ENCODE results near the gene CPLX3.
A peak's percentile ranks its signal among the peaks of the same experiment; 100 is the strongest.

The CPLX3 gene

DNA sequence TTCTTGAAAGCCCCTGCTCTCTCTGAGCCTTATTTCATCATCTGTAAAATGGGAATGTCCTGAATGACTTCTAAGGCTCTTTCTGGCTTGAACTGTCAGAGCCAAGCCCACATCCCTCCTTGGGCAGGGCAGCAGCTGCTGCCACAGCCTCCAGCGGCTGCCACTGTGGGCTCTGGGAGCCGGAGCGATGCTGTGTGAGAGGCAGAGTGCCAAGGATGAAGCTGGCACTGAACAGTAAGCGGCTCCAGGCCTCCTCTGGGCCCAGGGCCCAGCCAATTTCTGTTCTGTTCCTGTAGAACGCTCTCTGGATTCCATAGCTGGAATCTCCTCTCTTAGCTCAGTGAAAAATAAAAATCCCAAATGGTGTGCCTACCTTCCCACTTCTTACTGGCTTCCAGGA lies 4.4 kb downstream of the CPLX3 start:
- no peak for DNase-seq

DNA sequence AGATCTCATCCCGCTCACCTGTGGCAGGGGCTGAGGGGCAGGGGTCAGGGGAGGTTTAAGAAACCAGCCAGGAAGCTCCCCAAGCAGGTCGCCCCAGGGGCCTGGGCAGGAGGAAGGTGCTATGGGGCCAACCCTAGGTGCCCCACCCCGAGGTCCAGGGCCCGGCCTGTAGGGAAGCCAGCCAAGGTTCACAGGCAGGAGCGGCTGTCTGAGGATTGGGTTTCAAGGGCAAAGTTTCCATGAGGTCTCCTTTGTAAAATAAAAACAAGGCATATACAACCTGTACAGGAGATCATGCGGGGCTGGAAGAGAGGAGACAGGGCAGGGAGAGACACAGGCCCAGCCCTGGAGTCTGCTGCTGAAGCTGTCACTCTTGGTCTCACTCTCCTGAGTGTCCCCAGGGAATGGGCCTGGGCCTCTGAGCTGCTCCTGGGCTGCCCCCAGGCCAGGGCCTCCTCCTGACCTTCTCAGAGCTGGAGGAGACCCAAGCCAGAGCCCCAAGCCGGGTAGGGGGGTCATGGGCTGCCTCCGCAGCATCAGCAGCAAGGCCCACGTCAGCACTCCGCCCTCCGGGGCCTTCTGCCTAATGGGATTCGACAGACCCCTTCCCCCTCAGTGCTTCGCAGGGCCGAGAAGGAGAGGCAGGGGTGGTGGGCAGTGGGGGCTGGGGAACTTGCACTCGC lies 5.5 kb downstream of the CPLX3 start:
- no peak for DNase-seq

DNA sequence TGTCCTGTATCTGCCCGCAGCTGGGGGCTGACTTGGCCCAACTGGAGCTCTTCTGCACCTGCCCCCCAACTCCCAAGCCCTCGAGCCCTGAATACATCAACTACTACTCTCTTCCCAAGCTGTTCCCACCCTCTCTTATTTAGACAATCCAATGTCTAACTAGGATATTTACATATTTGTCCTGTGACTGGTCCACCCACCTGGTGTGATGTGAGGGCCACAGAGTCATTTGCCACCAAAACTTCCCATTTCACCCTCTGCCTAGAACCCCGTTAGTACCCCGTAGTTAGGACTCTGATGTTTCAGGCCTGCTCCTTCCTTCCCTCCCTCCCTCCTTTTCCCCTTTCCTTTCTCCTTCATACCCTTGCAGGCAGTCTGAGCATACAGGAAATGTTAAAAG lies 6.4 kb downstream of the CPLX3 start:
- DNase-seq = no peak

DNA sequence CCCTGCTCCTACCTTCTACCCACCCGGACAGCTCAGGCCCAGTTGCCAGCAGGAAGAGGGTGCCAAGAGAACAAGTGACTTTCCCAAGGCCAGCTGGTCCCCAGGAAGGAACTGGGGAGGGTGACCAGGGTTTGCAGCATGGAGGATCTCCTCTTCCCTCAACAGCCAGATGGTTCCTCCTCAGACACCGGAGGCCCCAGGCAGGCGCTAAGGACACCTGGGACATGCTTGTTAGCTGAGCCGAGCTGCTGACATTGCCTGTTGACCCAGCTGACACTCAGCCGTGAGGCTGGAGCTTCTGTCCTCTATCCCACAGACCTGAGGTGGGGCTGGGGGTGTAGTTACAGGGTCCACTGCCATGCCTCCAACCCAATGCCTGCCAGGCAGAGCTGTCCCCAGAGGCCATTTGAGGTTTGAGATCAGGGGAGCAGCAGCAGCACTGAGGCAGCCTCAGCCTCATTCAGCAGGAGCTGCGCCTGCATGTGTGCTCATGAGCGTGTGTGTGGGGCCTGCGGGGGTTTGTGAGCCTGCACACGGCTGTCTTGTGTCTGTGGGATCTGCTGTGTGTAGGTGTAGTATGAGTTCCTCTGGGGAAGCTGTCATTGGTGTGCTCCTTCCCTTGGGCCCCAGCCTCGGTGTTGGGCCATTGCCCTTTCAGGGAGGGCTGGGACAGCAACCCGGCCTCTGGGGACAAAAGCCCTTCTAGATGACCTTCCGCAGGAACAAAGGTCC lies 7.1 kb downstream of the CPLX3 start:
- no peak for DNase-seq

DNA sequence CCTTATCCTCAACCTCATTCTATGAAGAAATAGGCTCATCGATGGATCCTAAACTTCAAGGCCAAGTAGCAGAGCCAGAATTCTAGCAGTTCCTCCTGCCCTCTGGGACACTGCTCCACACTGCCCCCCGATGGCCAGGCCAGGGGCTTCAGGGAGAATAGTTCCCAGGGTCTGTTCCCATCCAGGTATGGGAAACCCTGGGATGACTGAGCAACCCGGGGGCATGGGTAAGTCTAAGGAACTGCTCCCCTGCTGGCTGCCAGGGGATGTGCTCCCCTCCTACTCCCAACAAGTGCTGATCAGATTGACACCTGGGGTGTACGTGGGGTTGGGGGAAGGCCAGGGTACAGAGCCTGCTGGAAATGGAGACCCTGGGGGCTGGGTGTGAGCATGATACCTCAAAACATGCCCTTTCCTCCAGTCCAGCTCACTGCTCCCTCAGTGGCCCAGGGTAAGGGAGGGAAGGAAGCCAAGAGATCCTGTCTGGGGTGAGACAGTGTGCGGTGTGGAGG lies 8.9 kb downstream of the CPLX3 start:
- peak; percentile 40 for DNase-seq

DNA sequence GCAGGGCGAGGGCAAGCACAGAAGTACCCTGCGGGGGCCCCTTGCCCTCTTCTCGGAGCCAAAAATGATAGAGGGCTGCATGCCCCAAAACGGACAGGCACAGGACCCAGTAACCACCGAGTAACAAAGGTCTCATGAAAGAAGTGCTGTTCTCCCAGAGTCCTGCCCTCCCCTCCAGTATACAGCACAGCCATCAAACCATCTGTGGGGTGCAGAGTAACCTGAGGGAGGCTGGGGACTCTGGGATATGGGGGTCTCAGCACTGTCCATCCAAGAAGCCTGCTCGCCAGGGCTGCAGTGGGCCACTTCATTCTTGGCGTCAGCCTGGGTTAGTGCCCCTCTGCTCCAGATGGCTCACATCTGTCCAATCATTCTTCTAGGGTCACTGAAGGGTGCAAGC lies 10.4 kb downstream of the CPLX3 start:
- DNase-seq = no peak

DNA sequence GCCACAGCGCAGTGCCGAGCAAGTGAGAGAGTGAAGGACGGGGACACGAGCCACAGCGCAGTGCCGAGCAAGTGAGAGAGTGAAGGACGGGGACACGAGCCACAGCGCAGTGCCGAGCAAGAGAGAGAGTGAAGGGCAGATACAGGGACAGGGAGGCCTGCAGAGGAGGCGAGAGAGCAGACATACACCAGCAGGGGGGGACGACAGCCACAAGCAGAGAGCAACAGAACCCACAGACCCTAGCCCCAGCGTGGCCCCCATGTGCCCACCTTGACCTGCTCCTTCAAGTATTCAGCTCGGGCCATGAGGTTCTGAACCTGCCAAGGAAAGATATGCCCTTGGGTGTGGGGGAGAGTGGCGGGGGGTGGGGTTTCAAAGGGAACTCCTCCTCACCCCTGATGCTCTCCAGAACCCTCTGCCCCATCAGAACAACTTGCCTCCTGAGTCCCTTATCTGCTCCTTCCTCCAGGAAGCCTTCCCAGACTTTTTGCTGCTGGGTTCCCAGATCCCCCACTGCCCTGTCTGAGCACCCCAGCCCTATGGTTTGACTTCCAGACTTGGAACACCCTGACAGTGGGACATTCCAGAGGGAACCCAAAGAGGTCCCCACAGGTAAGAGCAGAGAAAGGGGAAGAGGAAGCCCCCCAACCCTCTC lies 11.2 kb downstream of the CPLX3 start:
- DNase-seq = no peak

DNA sequence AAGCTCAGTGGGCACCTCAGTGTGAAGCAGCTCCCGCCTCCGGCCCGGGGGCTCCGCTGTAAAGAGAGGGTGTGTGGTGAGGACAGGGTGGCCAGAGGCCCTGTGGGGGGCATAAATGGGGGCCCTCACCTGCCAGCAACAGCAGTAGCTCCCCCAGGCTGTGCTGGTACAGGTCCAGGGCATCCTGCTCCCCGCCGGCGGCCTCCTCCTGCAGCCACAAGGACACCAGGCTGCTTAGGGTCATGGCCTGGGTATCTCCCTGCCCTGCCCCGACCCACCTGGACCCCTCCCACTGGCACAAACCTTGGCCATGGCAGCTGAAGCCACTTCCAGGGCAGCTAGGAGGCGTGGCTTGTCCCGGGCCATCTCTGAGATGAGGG lies 11.7 kb downstream of the CPLX3 start:
- no peak for DNase-seq

DNA sequence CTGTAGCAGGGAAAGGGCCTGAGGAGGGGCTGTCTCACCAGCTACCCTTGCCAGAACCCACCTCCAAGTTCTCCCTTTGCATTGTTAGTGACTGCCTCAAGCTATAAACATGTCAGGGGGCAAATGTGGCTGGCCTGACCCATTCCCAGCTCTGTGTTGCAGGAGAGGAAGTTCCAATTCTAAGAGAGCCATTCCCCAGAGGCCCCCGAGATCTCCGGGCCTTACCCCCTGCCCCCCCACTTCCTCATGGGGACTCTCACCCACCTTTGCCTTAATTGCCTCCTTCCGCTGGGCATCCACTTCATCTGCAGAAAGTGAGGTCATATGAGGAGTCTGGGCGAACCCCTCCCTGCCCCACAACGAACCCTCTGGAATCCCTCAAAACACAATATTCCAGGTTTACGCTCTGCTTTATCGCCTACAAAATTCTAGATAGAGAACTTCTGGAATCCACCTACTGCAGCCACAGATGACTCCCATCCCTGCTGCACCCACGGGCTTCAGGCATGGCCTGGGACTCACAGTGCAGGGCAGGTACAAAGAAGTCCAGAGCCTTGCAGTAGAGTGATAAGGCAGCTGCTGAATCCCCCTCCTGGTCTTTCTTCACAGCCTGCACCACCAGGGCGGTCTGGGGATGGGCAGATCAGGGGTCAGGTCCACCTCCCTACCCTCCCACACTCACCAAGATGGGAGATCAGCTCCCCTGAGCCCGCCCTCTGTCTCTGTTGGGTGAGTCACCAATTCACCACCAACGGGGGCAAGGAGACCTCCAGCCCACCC lies 12.5 kb downstream of the CPLX3 start:
- no peak for DNase-seq

DNA sequence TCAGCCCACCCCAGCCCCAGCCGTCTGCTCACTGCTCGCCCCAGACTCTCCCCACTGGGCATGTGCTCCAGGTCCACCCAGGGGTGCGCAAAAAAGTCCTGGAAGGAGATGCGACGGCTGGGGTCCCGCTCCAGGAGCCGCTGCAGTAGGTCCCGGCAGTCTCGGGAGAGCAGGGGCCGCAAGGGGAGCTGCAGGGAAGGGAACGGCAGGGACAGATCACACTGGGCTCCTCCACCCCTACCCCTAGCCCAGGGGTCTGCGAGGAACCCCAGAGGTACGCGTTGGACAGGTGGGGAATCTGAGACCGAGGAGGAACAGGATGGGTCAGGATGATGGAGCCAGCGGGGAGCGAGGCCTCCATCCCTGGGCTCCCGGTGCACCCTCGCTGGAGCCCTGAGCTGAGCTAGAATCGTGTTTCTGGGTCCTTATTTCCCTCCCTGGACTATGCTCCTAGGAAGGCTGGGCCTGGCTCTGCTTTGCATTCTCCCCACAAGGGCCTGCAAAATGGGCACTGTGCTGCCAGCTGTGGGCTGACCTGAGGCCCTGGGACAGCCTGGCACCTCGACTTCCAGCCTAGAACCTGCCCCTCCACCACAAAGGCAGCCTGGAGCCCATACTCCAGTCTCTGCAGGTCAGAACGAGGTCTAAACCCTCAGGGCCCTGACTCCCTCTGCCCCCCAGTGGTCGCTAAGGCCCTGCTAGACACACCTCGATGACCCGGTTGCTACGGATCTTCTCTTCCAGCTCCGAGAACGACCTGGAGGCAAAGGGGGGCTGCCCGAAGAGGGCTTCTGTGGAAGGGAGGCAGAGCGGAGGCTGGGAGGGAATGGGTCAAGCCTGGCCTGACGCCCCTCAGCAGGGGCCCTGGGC lies 13.3 kb downstream of the CPLX3 start:
- no peak for DNase-seq

DNA sequence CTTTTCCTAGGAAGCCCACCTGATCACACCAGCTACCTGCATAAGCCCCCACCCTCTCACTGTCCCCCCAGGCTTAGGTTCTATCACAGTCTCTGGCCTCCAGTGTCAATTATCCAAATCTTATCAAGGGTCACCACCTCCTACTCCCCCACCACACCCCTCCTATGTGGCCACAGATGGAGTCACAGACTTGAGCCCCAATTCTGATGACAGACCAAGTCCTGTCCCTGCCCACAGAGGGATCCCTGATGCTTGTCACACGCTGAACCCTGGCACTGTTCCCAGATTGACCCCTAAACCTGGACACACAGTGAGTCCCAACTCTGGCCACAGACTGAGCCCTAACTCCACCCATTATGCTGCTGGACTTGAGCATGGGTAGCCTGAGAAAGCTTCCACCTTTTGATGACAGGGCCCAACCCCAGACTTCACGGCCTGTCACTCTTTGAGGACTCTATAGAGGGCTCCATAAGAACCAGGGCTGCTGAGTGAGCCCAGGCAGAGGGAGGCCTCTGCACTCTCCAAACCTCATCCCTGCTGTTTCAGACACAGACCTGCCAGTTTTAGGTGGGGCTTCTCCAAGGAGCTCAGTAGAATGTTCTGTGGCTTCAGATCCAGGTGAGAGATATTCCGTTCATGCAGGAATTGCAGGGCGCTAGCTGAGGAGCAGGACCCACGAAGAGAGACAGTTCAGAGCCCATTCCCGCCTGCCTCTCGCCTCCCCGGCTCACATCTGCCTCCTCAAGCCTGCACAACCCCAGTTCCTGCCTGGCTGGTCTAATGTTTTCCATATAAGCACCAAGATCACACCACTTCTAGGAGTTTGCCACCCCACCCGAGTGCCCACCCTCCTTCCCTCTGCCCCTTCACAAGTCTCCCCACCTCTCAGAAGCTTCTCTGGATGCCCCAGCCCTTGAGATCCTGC lies 14.7 kb downstream of the CPLX3 start:
- DNase-seq = no peak

DNA sequence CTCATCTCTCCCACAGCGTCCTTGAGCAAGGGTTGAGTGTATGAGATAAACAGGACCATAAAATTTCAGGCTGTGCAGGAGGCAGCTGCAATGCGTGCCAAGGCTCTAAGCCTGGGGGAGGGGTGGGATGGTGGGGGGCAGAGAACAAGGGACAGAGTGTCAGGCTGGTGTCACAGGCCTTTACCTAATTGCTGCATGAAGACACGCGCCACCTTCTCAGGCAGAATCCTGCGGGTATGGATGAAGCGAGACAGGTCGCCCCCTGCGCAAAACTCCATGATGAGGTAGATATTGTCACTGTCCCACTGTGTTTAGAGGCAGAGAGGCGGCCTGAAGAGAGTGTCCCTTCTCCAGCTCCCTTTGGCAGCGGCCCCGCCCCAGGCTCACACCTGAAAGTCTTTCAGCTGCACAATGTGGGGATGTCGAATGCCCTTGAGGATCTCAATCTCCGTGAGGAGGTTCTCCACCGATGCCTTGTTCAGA lies 15.5 kb downstream of the CPLX3 start:
- no peak for DNase-seq

DNA sequence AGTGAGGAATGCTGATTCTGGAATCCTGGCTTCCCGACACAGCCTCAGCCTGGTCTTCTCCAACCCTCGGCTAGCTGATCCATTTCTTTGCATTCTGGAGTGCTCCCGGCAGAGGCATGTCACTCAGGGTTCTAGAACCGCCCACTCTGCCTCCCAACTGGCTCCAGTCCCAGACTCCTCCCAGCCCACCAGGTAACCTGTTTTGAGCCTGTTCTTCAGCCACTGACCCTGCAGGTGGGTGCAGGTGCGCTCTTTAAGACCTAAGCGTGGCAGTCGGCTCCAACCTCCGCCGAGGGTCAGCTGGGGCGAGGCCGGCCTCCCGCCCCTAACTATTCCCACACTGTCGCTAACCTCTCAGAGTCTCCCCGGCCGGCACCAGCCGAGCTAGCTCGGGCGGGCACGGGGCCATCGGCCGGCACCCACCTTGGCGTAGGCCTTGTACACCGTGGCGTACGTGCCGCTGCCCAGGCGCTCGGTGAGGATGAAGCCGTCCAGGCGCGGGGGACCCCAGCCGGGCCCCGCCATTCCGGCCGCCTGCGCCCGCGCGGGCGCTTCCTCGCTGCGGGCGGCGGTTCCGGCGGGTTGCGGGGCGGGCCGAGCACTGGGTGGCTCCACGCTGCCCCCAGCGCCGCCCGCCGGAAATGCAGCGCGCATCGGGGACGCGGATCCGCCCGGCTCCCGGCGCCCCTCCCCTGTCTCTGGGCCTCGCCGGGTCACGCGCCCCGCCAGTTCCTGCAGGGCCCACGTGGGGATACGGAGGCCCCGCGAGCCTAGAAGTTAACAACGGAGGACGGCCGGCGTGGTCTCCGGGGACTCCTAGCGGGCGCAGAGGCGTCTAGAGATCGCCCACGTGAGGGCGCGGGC lies 16.4 kb downstream of the CPLX3 start, which contains the start of gene ULK3:
Gene ULK3 (minus strand): TSS at position 576 of the 864 bp plus-strand sequence. CDS start 51 bp downstream, at position 525.
- peak; percentile 91 for DNase-seq

DNA sequence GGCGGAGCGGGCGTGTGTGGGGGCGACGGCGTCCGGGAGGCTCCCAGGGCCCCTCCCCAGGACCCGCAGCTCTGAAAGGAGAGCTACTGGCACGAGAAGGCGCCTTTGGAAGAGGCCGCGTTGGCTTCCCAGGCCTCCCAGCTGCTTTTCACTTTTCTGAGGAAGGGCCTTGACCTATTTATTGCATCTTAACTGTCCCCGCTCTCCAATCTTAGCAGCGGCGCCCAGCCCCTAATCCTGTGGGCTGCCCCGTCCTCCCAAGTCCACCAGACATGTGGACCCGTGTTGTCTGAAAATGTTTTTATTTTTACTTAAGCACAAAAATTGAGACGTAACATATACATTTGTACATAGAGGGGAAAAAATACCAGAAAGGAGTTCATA lies 17.0 kb downstream of the CPLX3 start:
- DNase-seq = no peak

DNA sequence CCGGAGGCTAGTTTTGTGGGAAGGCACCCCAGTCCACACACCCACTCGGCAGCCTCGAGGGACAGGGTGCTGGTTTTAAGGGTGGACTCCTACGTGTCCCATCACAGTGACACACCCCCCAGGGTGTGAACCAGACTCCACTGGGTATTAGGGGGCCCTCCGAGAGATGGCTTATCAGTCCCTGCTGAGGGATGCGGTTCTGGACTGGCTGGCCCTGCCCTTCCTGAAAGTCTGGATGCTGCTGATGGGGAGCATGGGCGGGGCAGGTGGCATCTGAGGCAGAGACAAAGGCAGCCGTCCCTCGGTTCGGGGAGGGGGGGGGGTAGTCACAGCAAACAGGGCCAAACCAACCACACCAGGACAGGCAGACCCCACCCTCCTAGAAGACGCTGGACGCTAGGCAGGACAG lies 17.5 kb downstream of the CPLX3 start:
- DNase-seq = no peak

DNA sequence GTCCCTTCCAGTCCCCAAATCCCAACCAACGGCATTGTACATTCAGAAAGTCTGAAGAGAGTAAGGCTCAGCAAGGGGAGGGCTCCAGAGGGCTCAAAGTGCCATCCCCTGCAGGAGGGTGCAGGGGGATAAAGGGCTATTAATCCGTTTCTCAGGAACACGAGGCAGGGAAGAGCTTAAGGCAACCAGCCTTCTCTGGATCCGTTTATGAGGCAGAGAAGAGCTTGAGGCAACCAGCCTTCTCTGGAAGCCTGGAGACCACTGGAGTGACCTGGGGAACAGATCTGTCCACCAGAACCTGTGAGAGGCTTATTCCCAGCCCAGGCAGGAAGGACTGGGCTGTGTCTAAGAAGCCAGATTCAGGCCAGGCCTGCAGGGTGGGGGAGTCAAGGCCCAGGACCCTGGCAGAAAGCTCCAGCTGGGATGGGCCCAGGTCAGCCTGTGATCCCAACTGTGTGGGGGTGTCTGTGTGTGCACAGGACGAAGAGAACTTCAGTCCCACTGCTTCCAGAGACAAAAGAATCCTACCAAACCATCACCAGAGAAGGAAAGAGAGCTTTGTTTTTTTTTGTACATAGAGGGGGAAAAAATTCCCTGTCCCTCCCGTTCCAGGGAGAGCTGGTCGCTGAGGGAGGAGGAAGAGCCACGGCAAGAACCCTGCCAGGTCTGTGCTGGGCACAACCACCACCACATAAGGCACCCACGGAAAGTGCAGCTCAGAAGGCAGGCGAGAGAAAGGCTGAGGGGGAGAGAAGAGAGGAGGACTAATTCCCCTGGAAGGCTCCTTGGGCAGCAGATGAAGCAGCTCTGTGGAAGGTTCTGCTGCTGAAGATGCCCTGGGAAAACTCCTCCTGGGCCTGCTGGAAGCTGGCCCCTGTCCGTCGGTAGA lies 18.1 kb downstream of the CPLX3 start:
- DNase-seq = no peak

DNA sequence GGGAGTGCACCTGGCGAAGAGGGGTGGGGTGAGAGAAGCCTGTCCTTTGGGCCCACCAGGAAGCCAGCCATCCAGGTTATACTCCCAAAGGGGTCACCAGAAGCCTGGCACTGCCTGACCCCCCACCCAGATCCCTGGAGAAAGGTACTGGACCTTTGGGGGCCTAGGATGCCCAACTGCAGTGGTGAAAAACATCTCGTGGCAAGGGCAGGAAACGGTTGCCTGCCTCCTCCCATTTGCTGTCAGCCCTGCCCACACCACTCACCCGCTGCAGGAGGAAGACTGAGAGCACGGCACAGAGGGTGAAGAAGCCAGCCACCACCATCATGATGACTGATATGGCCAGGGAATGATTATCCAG lies 18.8 kb downstream of the CPLX3 start:
- DNase-seq = peak; percentile 49

DNA sequence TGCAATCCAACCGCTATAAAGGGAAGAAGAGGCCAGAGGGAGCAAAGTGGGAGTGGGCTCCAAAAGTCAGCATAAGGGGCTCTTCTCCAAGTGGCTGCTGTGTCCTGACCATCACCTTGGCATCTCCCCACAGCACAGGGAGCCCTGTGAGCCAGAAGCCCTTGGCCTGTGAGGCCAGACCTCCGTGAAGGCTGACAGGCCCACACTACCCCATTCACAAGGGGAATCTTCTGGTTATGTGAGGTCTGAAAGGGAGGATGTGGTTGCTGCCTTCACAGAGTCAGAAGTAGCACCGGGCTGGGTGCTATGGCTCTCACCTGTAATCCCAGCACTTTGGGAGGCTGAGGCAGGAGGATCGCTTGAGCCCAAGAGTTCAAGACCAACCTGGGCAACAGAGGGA lies 19.2 kb downstream of the CPLX3 start:
- no peak for DNase-seq

DNA sequence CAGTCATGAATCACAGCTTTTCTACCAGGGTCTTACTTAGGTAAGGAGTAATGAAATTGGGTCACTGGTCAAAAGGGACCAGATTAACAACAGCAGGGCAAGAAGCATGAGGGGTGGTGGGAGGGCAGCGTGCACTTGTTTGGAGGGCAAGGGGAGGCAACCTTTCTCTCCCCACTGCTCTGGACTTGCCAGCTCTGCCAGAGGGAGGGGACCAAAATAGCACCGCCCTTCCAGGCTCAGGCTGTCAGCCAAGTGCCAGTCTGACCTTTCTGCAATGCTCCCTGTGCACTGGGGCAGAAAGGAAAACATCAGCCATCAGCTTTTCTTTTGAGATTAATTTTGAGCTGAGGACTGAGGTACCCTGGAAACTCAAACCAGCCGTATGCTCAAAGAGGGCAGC lies 21.0 kb downstream of the CPLX3 start:
- DNase-seq = no peak

Data from activated CD4-positive, alpha-beta T cell treated with anti-CD3 and anti-CD28 coated beads, Interleukin-2, amount 50 U/mL, for 1 hour (primary cell).